HG03457 (cell line): ENCODE measurements around the gene GANAB.
"Not testable (repeated sequence)": the region's sequence is repeated elsewhere in the genome, so short reads cannot be mapped to it uniquely, and the experiment has no call there.

Experiments
- ATAC-seq: cut with Tn5 transposase; IDR thresholded peaks from one replicate; pipeline ENCODE4 v1.9.1; 2021; ENCODE audit warnings: moderate number of reproducible peaks; ENCODE audit not compliant: unreplicated experiment

The GANAB gene

DNA sequence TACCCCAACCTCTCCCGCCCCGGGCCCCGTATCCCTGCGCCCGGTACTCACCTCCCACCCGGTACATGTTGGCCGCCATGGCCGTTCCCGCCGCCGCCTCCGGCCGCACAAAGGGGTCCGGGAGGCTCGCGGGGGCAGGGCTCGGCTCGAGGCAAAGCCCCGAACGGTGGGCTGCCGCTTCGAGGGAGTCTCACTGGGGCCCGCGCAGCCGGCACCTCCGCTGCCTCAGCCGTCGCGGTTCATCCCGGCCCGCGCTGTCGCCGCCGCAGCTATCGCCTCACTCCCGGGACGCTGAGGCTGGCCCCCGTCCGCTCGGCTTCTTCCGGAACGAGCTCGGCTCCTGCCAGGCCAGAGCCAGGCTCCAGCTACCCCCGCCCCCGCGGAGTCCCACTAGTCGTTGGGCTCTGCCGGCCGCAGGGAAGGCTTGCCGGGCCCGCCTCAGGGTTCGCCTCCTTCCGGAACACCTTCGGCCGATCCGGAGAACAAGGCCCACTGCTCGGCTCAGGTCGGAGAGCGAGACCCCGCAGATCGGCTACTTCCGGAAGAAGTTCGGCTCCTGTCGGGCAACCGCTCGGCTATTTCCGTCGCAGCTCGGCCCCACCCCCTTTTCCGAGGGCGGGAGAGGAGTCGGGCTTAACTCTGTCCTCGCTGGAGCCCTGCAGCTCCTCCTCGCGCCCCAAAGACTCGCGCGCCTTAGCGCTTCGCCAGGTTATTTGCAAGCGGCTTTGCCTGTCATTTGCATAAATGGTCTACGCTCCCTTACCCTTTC lies 44.9 kb downstream of the GANAB start, which contains the start of gene MTA2:
MTA2 (minus strand) TSS at position 494 of the 769 bp plus-strand sequence; CDS start at position 79, 415 bp downstream.
- ATAC-seq: peak; percentile 59

DNA sequence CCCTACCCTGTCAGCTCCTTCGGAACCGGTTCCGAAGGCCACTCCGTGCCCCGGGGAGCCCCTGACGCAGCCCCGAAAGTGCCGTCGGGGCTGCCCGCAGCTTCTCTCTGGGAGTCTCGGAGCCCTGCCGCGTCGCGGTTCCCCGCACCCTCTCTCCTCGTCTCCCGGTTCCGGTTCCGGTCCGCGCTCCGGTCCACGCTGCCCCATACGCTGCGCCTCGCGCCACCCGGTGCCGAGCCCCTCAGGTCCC lies 45.4 kb downstream of the GANAB start:
- peak; percentile 8 for ATAC-seq

DNA sequence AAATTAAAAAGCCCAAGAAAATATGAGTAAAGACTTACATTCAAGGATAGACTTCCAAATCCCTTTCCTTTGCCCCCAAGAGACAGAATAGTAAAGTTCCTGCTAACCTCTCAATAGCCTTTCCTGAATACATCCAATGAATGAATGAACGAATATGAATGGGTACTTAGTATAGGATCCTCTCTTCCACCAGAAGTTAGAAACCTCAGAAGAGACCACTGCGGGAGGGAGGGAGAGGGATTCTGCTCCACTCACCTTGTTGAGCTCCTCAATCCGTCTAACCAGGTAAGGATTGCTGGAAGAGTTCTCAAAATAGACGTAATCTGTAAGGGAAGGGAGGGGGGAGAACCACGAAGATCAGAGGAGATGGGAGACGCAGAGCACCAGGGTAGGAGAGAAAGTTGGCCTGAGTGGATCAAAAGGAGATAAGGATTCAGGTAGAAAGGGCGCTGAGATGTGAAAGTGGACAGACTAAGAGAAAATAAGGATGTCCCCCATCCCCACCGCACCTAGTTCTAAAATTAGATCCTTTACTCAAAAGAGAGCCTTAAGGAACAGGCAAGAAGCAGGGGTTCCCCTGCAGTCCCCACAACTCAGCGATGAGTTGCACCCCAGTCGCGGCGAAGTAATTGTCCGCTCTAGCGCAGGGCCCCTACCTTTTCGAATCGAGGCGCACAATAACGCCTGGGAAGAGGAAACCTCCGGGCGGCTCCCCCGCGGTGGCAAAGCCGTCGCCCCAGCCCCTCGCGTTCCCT lies 45.9 kb downstream of the GANAB start:
- no peak for ATAC-seq

DNA sequence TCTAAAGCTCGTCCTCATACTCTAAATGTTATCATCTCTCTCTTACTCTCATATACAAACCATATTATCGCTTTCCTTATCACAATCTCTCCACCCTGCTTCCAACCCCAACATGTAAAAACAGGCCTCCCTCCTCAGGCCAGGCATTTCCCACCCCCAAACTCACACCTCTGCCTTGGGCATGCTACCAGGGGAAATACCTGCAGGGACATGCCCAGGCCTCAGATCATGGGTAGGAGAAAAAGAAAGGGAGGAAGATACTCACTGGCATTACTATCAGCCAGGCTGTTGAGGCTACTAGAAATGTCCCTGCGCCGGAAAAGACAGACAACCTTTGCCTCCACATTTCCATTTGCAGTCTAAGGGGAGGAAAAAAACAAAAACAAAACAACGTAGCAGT lies 46.5 kb downstream of the GANAB start:
- no peak for ATAC-seq

DNA sequence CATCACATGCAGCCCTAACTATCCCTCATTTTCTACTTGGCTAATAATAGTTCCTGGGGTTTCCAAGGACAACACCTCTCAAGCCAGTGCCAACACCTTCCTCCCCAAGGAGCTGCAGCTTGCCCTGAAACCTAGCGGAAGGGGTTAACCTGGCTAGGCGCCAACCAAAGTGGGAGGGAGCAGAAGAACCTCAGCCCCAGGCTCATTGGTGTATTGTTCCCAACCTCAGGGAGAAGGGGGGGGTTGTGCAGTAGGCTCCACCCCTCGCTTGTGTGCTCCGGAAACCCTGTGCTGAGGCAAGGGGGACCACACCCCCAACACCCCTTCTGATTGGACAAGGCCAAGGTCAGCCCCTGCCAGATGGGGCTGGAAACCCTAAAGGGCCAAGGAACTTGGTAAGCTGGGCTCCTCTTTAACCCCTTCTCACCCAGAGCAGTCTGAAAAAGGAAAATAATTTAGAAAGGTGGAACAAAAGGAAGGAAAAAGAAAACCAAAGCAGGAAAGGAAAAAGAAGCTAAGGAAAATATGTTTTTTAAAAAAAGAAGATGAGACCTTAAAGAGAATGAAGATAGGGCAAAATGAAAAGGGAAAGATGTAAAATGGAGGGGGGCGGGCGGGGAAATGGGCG lies 47.2 kb downstream of the GANAB start:
- peak; percentile 30 for ATAC-seq

DNA sequence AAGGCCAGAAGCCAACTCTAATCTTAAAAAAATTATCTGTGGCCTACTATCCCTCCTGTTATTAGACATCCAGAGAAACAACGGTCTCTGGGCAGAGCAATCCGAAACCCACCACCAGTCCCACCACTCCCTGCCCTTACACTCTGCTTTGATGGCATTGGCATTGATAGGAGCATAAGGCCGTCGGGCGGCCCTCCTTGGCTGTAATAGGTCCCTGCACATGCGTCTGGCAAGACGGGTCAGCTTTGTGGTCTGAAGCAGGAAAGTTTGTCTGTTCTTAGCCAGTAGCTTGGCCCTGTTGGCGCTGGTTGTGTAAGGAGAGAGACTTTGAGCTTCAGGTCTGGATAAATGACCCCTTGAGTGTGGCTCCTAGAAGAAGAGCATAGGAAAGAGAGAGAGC lies 51.3 kb downstream of the GANAB start:
- ATAC-seq: no peak

DNA sequence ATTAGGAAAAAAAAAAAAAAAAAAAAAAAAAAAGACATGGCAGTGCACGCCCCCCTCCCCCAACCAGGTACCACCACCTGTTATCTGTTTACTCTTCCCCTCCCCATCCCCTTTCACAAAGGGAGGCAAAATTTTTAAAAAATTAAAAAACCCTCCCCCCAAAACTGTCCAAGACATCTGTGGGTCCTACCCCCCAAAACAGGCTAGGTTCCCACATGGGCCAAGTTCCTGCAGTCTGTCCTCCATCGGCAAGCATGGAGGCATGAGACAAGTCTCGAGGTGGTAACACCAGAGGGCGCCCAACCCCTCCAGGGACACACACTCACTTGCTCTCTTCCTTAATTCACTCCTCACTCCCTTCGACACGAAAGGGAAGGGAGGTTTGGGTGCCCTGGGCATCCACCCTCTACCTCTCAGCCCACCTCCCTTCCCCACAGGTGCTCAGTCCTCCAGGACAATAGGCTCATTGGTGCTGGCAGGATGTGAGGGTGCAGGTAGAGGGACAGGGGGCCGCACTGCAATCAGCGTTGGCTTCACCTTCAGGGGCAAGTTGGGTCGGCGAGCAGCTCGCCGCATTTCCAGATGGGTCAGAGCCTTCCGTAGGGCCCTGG lies 52.9 kb downstream of the GANAB start:
- ATAC-seq: no peak

DNA sequence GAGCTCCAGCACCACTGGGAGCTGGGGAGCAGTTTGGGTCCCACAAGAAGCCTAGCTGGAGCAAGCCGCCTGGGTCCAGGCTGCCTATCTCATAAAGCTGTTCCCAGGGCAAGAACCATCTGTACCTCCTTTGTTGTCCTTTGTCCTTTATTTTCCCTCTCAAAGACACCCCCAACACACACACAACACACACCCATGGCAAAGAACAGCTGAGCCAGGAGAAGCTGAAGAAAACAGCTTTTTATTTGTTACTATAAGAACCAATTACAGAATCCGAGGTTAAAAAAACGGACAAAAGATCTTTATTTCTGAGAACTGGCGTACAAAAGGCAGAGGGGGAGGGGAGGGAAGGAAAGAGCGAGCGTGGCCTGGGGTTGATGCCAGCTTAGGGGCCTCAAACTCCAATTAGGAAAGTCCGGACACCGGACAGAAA lies 53.4 kb downstream of the GANAB start:
- no peak for ATAC-seq

DNA sequence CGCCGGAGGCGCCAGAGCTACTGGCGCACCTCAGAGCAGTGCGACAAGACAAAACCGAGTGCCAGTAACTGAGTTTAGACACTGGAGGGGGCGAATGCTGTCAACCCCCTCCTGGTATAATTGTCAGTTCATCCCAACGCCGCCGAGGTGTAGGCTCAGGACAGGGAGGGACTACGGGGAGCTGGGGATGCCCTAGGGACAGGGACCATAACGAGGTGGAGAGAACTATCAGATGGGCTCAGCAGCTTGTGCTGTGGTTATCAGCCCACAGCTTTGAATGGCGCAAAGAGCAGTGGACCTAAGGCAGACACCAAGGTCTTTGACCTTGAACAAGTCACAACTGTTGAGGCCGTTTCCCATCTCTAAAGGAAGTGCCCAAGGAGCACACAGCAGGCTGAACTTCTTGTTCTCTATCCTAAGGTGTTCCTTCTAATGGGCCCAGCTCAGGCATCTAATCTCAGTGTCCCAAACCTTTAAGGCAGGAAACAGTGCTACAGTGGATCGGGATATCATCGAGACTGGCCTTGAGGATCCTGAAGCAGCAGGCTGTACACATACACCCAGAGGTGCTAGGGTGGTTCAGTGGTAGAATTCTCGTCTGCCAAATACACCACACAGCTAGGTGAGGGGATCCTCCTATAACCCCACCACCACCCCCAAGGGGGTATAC lies 54.1 kb downstream of the GANAB start:
- ATAC-seq: no peak

DNA sequence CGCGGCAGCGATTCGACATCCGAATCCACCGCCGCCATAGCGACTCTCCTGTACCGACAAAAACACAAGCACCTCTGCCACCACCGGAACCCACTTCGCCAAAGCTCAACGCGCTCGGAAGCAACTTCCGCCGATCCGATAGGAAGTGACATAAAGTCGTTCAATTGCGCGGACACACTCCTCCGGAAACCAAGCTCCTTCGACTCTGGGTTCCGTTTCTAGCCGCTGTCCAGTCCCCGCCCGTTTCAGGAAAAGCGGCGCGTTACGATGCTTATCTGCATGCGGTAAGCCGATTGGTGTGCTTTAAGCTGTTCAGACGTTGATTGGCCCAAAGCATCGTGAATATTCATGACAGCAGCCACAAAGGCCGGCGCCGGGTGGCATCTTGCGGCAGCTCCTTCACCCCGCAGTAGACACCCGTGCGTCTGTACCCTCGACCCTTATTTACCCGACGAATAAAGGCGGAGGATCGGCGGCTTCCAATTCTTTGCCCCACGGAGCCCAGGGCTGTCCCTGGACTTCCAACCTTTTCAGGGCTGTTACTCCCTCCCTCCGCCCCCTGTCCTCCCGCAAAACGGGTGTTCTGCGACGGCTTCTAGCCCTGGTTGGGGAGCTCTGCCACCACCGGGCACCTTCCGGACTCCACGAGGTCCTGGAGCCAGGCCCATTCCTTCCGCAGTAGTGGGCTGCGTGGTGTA lies 54.8 kb downstream of the GANAB start, which contains the start of gene TUT1:
TUT1 (minus strand) TSS at position 76 of the 698 bp plus-strand sequence; CDS start at position 38, 38 bp downstream.
- ATAC-seq: peak; percentile 72

DNA sequence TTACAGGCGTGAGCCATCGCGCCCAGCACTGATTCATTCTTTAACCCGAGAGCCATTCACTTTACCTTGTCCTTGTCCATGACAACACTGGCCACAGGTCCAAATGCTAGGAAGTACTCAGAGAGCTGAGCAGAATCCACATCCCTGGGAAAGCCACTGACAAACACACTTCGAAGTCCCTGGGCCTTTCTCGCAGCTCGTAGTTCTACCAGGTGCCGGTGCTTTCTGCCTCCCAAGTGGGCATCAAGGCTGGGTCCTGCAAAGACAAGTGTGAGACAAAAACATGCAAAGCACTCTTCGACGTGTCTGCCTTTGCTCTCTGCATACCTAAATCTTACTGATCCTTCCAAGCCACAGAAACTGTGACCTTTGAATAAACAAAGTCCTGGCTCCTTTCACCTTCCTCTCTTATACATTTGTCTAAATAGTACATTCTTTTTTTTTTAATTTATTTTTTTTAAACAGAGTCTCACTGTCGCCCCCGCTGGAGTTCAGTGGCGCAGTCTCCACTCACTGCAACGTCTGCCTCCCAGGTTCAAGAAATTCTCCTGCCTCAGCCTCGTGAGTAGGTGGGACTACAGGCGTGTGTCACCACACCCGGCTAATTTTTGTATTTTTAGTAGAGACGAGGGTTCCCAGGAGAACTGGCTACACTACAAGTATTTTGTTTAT lies 57.3 kb downstream of the GANAB start:
- ATAC-seq: no peak

DNA sequence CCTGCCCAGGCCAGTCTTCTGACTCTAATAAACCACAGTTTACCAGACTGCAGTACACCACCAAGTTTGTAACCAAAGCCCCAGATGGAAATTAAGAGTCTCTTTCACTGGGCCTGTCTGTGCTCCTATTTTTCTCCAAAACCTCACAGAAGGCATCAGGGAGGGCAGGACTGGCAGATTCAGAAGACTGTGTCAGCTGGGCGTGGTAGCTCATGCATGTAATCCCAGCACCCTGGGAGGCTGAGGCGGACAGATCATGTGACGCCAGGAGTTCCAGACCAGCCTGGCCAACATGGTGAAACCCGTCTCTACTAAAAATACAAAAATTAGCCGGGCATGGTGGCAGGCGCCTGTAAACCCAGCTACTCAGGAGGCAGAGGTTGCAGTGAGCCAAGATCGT lies 61.1 kb downstream of the GANAB start:
- ATAC-seq: not testable (repeated sequence)

DNA sequence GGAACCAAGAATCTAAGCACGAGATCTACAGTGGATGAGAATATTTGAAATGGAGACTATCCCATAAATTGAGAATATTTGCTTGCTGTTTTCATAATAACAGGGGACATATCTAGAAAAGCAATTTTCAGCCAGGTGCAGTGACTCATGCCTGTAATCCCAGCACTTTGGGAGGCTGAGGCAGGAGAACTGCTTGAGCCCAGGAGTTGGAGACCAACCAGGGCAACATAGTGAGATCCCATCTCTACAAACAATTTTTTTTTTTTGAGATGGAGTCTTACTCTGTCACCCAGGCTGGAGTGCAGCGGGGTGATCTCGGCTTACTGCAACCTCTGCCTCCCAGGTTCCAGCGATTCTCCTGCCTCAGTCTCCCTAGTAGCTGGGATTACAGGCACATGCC lies 64.7 kb downstream of the GANAB start:
- not testable (repeated sequence) for ATAC-seq

DNA sequence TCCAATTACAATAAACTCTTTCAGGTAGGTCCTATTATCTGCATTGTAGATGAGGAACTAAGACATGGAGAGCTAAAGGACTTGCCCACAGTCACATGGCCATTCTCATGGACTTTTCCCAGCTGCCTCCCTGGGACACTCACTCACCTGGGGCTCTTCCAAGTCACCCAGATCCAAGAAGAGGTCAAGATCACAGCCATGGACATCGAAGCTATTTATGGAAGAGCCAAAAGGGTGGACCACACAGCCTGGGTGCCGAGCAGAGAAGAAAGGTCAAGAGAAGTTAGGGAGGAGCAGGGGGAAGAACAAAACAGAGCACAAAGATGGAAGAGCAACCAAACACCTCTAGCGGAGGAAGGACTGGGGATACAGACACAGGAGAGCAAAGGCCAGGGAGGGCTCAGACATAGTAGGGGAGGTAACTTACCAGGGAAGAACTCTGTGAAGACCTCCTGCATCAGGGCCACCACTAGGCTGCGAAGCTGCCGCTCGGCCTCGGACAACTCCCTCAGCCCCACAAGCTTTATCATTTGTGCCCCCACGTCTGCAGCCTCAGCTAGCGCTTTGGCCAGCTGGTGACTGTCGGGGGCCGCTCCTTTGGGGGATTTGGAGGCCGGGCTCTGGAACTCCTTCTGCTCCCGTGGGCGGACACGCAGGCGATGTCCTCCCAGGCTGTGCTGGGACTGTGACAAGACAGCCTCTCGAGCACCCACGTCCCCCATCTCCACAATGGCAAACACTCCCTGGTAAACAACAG lies 65.3 kb downstream of the GANAB start:
- ATAC-seq: no peak

DNA sequence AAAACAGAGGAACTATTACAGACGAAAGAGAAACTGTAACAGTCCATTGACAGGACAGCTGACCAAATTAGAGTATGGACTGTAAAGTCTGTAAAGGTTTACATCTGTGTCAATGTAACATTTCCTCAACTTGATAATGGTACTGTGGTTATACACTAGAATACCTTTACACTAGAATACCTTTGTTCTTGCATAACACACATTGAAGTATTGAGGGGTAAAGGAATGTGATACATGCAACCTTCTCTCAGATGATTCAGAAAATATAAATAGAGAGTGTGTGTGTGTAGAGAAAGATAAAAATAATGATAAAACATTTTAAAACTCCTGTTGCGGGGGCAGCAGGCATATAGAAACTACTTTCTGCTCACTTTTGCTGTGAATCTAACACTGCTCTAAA lies 67.2 kb downstream of the GANAB start:
- no peak for ATAC-seq

DNA sequence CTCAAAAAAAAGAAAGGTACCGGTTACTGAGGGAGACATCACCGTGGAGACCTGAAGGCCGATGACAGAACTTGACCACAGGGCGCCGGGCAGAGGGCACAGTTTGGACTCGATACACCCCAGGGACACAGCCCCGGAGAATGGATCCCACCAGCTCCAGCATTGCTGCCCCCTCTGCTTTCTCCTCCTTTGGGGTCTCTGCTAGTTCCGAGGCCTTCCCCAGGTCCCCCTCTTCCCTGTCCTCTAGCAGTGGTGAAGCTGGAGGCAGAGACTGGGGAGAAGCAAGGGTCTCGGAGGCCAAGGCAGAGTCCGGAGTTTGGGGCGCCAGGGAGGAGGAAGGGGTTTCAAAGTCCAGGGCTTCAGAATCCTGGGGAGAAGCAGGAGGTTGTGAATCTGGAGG lies 67.9 kb downstream of the GANAB start:
- ATAC-seq: no peak

DNA sequence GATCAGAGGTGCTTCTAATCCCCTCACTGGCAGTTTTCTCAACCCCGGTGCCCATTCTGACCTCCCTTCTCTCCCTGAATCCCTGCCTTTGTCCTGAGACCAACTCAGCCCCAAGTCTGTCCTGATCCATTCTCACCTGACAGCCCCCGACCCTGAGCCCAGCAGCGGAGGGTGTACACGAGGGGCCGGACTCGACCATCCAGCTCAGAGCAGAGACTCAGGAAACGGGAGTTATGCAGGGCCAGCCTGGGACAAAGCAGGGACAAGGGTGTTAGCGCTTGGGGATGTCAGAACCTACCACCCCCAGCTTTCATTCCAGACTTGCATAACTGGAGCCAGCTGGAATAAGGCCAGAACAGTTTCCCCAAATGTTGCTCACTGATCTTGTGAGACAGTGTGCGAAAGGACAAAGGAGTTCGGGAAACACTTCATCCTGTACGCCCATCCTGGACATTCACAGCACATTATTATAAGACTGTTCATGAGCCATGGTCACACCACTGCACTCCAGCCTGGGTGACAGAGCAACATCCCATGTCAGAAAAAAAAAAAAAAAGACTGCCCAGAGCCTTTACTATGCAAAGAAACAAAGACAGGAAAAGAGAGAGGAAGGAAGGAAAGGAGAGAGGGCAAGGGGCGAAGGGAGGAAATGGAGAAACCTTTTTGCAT lies 69.2 kb downstream of the GANAB start:
- ATAC-seq: no peak

DNA sequence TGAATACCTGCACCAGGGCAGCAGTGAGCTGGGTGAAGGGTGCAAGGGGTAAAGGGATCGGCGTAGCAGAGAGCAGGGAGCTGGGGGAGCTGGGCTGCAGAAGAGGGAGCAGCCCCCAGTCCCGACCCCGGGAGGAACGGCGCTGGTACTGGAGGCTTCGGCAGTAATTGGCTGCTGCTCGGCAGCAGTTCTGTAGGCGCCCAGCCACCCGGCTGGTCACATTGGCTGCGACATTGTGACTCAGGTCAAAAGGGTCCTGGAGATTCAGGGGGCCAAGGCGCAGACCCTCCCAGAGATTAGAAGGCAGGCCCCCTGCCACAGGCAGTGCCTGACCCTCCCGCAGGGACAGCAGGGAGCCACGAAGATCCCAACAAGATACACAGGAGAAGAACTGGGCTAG lies 70.6 kb downstream of the GANAB start:
- ATAC-seq: no peak

DNA sequence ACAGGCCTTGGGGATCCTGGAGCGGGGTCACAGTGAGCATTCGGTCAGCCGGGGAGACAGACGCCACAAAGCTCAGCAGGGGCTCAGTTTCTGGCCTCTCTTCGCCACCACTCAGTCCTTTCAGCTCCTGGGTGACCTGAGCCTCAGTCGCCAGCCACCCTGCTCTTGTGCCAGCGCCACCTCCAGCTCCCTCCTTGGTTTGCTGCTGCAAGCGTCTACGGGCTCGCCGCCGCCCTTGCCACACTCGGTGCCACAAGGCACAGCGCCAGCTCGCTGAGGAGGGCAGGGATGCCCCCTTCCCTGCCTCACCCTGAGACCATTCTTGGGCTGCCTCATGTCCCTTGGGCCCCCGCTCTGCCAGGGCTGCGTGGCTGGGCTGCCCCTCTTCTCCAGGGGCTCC lies 71.3 kb downstream of the GANAB start:
- ATAC-seq: no peak
